ENCODE measurements around the gene ABCC8.

DNA sequence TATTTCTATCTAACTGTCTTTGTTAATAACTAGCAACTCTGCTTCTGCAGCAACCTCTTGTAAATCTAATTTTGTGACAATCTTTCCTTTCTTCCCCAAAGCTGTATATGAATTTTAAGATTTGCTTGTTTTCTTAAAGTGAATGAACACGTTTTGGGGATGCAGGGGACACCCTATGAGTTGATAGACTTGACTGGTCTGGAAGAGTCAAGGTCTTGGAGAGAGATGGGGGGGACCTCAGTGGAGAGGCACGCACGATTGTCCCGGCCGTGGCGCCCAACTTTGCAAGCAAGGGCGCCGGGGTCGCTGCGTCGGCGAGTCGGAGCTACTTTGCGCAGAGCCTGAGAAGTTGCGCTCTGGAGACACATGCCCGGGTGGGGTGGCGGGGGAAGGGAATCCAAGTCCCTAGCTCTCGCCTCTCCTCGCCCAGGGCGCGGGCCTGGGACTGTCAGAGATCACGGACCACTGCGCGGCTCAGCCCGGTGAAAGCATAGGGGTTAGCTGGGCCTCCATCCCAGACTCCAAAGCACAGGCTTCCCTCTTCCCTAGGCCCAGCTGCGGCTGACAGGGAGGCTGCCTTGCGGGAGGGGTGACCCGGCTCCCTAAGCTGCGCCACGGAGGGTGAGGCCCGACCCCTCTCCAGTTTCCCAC, 854 bp downstream of the ABCC8 start:
- TF ChIP-seq, protein P1, sequence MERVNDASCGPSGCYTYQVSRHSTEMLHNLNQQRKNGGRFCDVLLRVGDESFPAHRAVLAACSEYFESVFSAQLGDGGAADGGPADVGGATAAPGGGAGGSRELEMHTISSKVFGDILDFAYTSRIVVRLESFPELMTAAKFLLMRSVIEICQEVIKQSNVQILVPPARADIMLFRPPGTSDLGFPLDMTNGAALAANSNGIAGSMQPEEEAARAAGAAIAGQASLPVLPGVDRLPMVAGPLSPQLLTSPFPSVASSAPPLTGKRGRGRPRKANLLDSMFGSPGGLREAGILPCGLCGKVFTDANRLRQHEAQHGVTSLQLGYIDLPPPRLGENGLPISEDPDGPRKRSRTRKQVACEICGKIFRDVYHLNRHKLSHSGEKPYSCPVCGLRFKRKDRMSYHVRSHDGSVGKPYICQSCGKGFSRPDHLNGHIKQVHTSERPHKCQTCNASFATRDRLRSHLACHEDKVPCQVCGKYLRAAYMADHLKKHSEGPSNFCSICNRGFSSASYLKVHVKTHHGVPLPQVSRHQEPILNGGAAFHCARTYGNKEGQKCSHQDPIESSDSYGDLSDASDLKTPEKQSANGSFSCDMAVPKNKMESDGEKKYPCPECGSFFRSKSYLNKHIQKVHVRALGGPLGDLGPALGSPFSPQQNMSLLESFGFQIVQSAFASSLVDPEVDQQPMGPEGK (CRISPR knock-in tag; IDR thresholded peaks at IDR 0.05; ENCODE audit: borderline replicate concordance), result no peak
- no peak for TF ChIP-seq ZFP3 (CRISPR knock-in tag; IDR thresholded peaks at IDR 0.05)

Data from SK-N-SH treated with all-trans-retinoic acid at 6 μM for 48 hours (cell line).